Loucy (cell line): ENCODE measurements around the gene LYRM9.

Experiments used
- H2AFZ ChIP-seq: fragments of 200-600 bp; sonication (generic); 2 replicates; pipeline ENCODE4 v1.6.0; 2016; ENCODE audit warnings: antibody characterized with exemption, mild to moderate bottlenecking, low read length, moderate library complexity
- H3F3A ChIP-seq: fragments of 200-600 bp; 2 replicates; pipeline ENCODE4 v1.6.0; 2016; ENCODE audit warnings: antibody characterized with exemption, low read depth, mild to moderate bottlenecking
- H3K27me3 ChIP-seq: fragments of 200-600 bp; sonication (generic); 2 replicates; pipeline ENCODE4 v1.6.1; 2014; ENCODE audit warnings: low read length, mild to moderate bottlenecking; ENCODE audit not compliant: insufficient read depth, poor library complexity, severe bottlenecking
- H3K36me3 ChIP-seq: fragments of 200-600 bp; sonication (generic); 2 replicates; pipeline ENCODE4 v1.6.1; 2016; ENCODE audit warnings: low read length; ENCODE audit not compliant: insufficient read depth
- H3K4me1 ChIP-seq: fragments of 200-600 bp; sonication (generic); 2 replicates; pipeline ENCODE4 v1.5.1; 2014; ENCODE audit warnings: low read length, mild to moderate bottlenecking; ENCODE audit not compliant: insufficient read depth, poor library complexity, severe bottlenecking
- H3K4me2 ChIP-seq: fragments of 200-600 bp; sonication (generic); 2 replicates; pipeline ENCODE4 v1.6.0; 2014; ENCODE audit warnings: antibody characterized with exemption, low read length, low read depth, mild to moderate bottlenecking; ENCODE audit not compliant: poor library complexity, severe bottlenecking
- H3K4me3 ChIP-seq: fragments of 200-600 bp; sonication (generic); 2 replicates; pipeline ENCODE4 v1.5.1; 2014; ENCODE audit warnings: low read length, mild to moderate bottlenecking, mixed read lengths; ENCODE audit not compliant: poor library complexity, severe bottlenecking
- H3K79me2 ChIP-seq: fragments of 200-600 bp; sonication (generic); 2 replicates; pipeline ENCODE4 v1.6.1; 2014; ENCODE audit warnings: low read length; ENCODE audit not compliant: insufficient read depth
- H3K9ac ChIP-seq: fragments of 200-600 bp; sonication (generic); 2 replicates; pipeline ENCODE4 v1.6.0; 2014; ENCODE audit warnings: mild to moderate bottlenecking, low read depth, low read length, moderate library complexity; ENCODE audit not compliant: poor library complexity, severe bottlenecking
- H3K9me2 ChIP-seq: fragments of 200-600 bp; sonication (generic); replicated peaks from 2 replicates; pipeline ENCODE4 v1.6.1; 2016; ENCODE audit warnings: low read depth, low read length, mixed read lengths
- H3K9me3 ChIP-seq: fragments of 200-600 bp; sonication (generic); 2 replicates; pipeline ENCODE4 v1.6.1; 2014; ENCODE audit warnings: mild to moderate bottlenecking, antibody characterized with exemption, low read length, low read depth; ENCODE audit not compliant: insufficient read depth
- H4K20me1 ChIP-seq: fragments of 200-600 bp; sonication (generic); 2 replicates; pipeline ENCODE4 v1.6.0; 2014; ENCODE audit warnings: antibody characterized with exemption, low read length, mild to moderate bottlenecking; ENCODE audit not compliant: insufficient read depth, poor library complexity, severe bottlenecking
- EZH2phosphoT487 ChIP-seq: fragments of 200-600 bp; IDR thresholded peaks from 2 replicates; pipeline ENCODE4 v1.6.1; 2018; ENCODE audit warnings: antibody characterized with exemption, mild to moderate bottlenecking, moderate library complexity, borderline replicate concordance
- TF ChIP-seq, protein P1 (sequence below): fragments of 200-600 bp; sonication (generic); conservative IDR thresholded peaks from 2 replicates; pipeline ENCODE4 v1.5.1; 2014; ENCODE audit warnings: mild to moderate bottlenecking, antibody characterized with exemption, low read length

The LYRM9 gene

DNA sequence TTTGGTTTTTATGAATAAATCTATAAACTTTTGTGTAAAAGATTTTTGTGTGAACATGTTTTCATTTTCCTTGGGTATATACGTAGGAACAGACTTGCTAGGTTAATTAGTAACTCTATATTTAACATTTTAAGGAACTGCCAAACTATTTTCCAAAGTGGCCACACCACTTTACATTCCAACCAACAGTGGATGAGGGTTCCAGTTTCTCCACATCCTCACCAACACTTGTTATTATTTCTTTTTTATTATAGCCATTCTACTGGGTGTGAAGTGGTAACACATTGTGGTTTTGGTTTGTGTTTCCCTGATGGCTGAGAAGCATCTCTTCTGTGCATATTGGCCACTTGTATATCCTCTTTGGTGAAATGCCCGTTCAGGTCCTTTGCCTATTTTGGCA lies 20.0 kb downstream of the LYRM9 start:
- TF ChIP-seq, protein P1, sequence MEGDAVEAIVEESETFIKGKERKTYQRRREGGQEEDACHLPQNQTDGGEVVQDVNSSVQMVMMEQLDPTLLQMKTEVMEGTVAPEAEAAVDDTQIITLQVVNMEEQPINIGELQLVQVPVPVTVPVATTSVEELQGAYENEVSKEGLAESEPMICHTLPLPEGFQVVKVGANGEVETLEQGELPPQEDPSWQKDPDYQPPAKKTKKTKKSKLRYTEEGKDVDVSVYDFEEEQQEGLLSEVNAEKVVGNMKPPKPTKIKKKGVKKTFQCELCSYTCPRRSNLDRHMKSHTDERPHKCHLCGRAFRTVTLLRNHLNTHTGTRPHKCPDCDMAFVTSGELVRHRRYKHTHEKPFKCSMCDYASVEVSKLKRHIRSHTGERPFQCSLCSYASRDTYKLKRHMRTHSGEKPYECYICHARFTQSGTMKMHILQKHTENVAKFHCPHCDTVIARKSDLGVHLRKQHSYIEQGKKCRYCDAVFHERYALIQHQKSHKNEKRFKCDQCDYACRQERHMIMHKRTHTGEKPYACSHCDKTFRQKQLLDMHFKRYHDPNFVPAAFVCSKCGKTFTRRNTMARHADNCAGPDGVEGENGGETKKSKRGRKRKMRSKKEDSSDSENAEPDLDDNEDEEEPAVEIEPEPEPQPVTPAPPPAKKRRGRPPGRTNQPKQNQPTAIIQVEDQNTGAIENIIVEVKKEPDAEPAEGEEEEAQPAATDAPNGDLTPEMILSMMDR: no peak
- no peak for TF ChIP-seq EZH2phosphoT487
- H3K9ac ChIP-seq: no peak overlapping the region
- no peak overlapping the region for H3K4me2 ChIP-seq
- H3F3A ChIP-seq: no peaks in the 10 kb centered on the region
- H3K9me3 ChIP-seq: no peaks in the 10 kb centered on the region; the same call in 1 of the 2 replicates
- no peaks in the 10 kb centered on the region for H3K9me2 ChIP-seq
- no peaks in the 10 kb centered on the region for H3K27me3 ChIP-seq
- no peak overlapping the region for H2AFZ ChIP-seq
- no peak overlapping the region for H3K4me3 ChIP-seq
- no peaks in the 10 kb centered on the region for H4K20me1 ChIP-seq
- no peaks in the 10 kb centered on the region for H3K36me3 ChIP-seq
- no peaks in the 10 kb centered on the region for H3K79me2 ChIP-seq
- H3K4me1 ChIP-seq: peaks cover under 1% of the 10 kb centered on the region

DNA sequence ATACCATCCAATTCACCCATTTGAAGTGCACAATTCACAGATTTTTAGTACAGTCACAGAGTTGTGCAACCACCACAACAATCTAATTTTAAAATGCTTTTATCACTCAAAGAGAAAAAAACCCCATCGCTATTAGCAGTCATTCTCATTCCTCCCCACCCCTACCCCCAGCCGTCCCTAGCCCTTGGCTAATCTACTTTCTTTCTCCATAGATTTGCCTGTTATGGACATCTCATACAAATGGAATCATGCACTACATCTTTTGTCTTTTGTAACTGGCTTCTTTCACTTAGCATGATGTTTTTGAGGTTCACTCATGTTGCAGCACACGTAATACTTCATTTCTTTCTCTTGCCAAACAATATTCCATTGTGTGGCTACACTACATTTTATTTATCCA lies 20.4 kb downstream of the LYRM9 start:
- no peaks in the 10 kb centered on the region for H3K79me2 ChIP-seq
- no peak overlapping the region for H3K9ac ChIP-seq
- H3K4me2 ChIP-seq: no peak overlapping the region
- no peaks in the 10 kb centered on the region for H3K36me3 ChIP-seq
- H3F3A ChIP-seq: no peaks in the 10 kb centered on the region
- H4K20me1 ChIP-seq: no peaks in the 10 kb centered on the region
- no peak for TF ChIP-seq EZH2phosphoT487
- TF ChIP-seq, protein P1: no peak
- no peaks in the 10 kb centered on the region; the same call in 1 of the 2 replicates for H3K9me3 ChIP-seq
- H2AFZ ChIP-seq: no peak overlapping the region
- H3K4me1 ChIP-seq: no peaks in the 10 kb centered on the region
- H3K27me3 ChIP-seq: no peaks in the 10 kb centered on the region
- H3K9me2 ChIP-seq: no peaks in the 10 kb centered on the region
- H3K4me3 ChIP-seq: no peak overlapping the region

- Histone ChIP-seq H2AFZ (no peak overlapping the region), H3K9me2 (no peaks in the 10 kb centered on the region), H3K9me3 (no peaks in the 10 kb centered on the region; the same call in 1 of the 2 replicates), H3K4me3 (no peak overlapping the region), H3F3A (no peaks in the 10 kb centered on the region), H4K20me1 (no peaks in the 10 kb centered on the region), H3K9ac (no peak overlapping the region), H3K4me1 (no peaks in the 10 kb centered on the region), H3K36me3 (no peaks in the 10 kb centered on the region), H3K79me2 (no peaks in the 10 kb centered on the region), H3K27me3 (no peaks in the 10 kb centered on the region), H3K4me2 (no peak overlapping the region)
- TF ChIP-seq EZH2phosphoT487: no peak
- TF ChIP-seq, protein P1: no peak
Observed at GRCh38 chr17:27871407-27871806, 21.8 kb downstream of the LYRM9 start.
